ENCODE data around the gene AQP7. TPM values are rescaled to one million over a fixed set of nuclear protein-coding genes. Genes with fewer than 3 reads are reported as not detected.

The AQP7 gene
- total and polyA plus RNA-seq, 7 experiments from 2014 or later = 0.32 to 1.9 (median 0.87) TPM; not detected in 1

DNA sequence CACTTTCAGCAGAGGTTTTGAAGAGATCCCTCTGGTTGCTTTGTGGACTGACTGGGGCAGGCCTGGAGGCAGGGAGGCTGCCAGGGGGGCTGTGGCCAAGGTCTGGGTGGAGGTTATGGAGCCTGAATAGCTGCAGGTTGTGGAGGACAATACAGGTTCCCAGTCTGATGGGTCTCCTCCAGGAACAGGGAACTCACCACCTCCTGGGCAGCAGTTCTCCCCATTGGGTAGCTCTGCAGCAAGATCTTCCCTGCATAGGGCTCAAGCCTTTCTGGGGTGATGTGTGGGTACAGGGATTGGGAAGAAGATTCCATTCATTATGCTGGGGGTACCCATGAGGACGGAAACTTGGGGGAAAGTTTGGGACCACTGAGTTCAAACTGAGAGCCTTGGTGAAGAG lies 38.2 kb upstream of the AQP7 start:
- ATAC-seq (no peak), DNase-seq (no peak)
- Mint-ChIP-seq H3K27ac (peak overlapping the region in 6 of 9 donors; percentile 19 to 66 (median 50)), H3K9me3 (peaks cover 0 to 2% (median 0%) of the 10 kb centered on the region in 11 donors), H3K27me3 (no peaks in the 10 kb centered on the region), H3K36me3 (peaks cover 0 to 34% (median 6%) of the 10 kb centered on the region in 5 donors), H3K4me3 (no peak overlapping the region), H3K4me1 (peaks cover 12 to 71% (median 27%) of the 10 kb centered on the region in 7 donors)
- POLR2A ChIA-PET = interaction anchor here (1.7 kb wide), 1 partner anchor 12 kb away, joined by 10 read pairs; no protein-coding TSS in a partner anchor
- H3K4me3 ChIP-seq (ENCODE audit: low read length) = no peak overlapping the region
- no peak overlapping the region for H3K27ac ChIP-seq (ENCODE audit: low read depth, low read length)
- CTCF ChIA-PET = interaction anchor here (1.6 kb wide), 1 partner anchor 12 kb away, joined by 3 read pairs; no protein-coding TSS in a partner anchor
- intact Hi-C loops (cut with micrococcal nuclease) = no loop called here
- H3K9me3 ChIP-seq (ENCODE audit: control insufficient read depth in 2 of 3, low read length in 3 of 3) = no peaks in the 10 kb centered on the region
- no peaks in the 10 kb centered on the region for H3K27me3 ChIP-seq (ENCODE audit: control insufficient read depth in 2 of 2, insufficient read depth in 2 of 2, low read length in 2 of 2)
- H3K36me3 ChIP-seq (ENCODE audit: control insufficient read depth in 2 of 3, insufficient read depth in 3 of 3, low read length in 3 of 3) = peaks cover 0 to 39% (median 20%) of the 10 kb centered on the region in 3 experiments
- peaks cover 10 to 19% of the 10 kb centered on the region in 2 donors for H3K4me1 ChIP-seq (ENCODE audit: control insufficient read depth in 2 of 2, insufficient read depth in 2 of 2, low read length in 2 of 2)

DNA sequence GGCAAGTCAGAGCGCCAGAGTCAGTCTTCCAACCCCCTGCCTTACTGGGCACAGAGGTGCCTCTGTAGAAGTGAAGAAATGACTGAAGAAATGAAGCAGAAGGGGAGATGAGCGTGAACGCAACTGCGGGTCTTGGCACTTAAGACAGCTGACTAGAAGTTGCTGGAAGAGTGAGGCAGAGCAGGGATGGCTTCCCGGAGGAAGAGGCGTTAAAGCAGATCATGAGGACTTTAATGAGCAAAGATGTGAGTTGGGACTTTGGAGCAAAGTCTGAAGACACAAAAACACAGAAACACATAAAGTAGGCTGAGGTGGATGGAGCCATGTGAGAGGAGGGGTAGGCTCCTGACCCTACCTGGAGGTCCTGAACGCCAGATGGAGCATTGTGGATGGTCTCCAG lies 37.8 kb upstream of the AQP7 start:
- Mint-ChIP-seq H3K27me3 (no peaks in the 10 kb centered on the region), H3K27ac (peak overlapping the region in 6 of 9 donors; percentile 19 to 66 (median 45)), H3K4me1 (peaks cover 8 to 71% (median 23%) of the 10 kb centered on the region in 7 donors), H3K36me3 (peaks cover 0 to 34% (median 6%) of the 10 kb centered on the region in 5 donors), H3K4me3 (no peak overlapping the region), H3K9me3 (peaks cover 0 to 2% (median 0%) of the 10 kb centered on the region in 11 donors)
- Histone ChIP-seq H3K9me3 (ENCODE audit: control insufficient read depth in 2 of 3, low read length in 3 of 3) (no peaks in the 10 kb centered on the region), H3K27me3 (ENCODE audit: control insufficient read depth in 2 of 2, insufficient read depth in 2 of 2, low read length in 2 of 2) (no peaks in the 10 kb centered on the region), H3K4me1 (ENCODE audit: control insufficient read depth in 2 of 2, insufficient read depth in 2 of 2, low read length in 2 of 2) (peaks cover 6 to 15% of the 10 kb centered on the region in 2 donors), H3K36me3 (ENCODE audit: control insufficient read depth in 2 of 3, insufficient read depth in 3 of 3, low read length in 3 of 3) (peaks cover 0 to 39% (median 20%) of the 10 kb centered on the region in 3 experiments), H3K27ac (ENCODE audit: low read depth, low read length) (no peak overlapping the region), H3K4me3 (ENCODE audit: low read length) (no peak overlapping the region)
- ATAC-seq (no peak), DNase-seq (no peak)
- intact Hi-C loops (cut with micrococcal nuclease) = no loop called here
- POLR2A ChIA-PET = interaction anchor here (0.8 to 1.7 kb wide), 3 partner anchors 10 to 25 kb away, joined by 3 to 10 read pairs (median 5); no protein-coding TSS in a partner anchor
- CTCF ChIA-PET = interaction anchor here (1.6 kb wide), 1 partner anchor 13 kb away, joined by 3 read pairs; no protein-coding TSS in a partner anchor

DNA sequence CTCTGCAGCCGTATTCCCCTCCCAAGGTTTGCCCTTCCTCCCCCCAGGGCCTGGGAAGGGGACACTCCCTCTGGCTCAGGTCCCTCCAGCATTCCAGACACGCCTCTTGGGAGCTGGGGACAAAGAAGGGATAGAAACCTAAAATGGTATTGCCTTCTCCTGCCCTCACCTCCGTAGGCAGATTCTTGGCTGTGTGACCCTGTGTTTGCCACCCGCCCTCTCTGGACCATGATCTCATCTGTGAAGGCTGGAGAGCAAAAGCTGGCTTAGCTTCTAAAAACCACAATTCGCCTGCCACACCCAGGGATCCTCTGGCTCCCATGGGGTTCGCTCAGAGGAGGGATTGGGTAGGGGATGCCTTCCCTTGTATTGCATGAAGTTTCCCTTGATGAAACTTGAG lies 37.4 kb upstream of the AQP7 start:
- H3K9me3 Mint-ChIP-seq = no peaks in the 10 kb centered on the region
- H3K27ac Mint-ChIP-seq = peak overlapping the region in 4 of 9 donors; percentile 19 to 49 (median 35)
- no peak overlapping the region for H3K27ac ChIP-seq (ENCODE audit: low read depth, low read length)
- peaks cover 1 to 10% of the 10 kb centered on the region in 2 donors for H3K4me1 ChIP-seq (ENCODE audit: control insufficient read depth in 2 of 2, insufficient read depth in 2 of 2, low read length in 2 of 2)
- H3K4me1 Mint-ChIP-seq = peaks cover 4 to 70% (median 19%) of the 10 kb centered on the region in 7 donors
- ATAC-seq (no peak), DNase-seq (no peak)
- intact Hi-C loops (cut with micrococcal nuclease) = no loop called here
- POLR2A ChIA-PET = interaction anchor here (0.8 to 1.7 kb wide), 4 partner anchors 9 to 26 kb away, joined by 3 to 10 read pairs (median 4); no protein-coding TSS in a partner anchor
- H3K9me3 ChIP-seq (ENCODE audit: control insufficient read depth in 2 of 3, low read length in 3 of 3) = no peaks in the 10 kb centered on the region
- H3K27me3 ChIP-seq (ENCODE audit: control insufficient read depth in 2 of 2, insufficient read depth in 2 of 2, low read length in 2 of 2) = no peaks in the 10 kb centered on the region
- peaks cover 0 to 33% (median 6%) of the 10 kb centered on the region in 5 donors for H3K36me3 Mint-ChIP-seq
- CTCF ChIA-PET = interaction anchor here (1.6 kb wide), 1 partner anchor 13 kb away, joined by 3 read pairs; no protein-coding TSS in a partner anchor
- H3K4me3 ChIP-seq (ENCODE audit: low read length) = no peak overlapping the region
- no peaks in the 10 kb centered on the region for H3K27me3 Mint-ChIP-seq
- peaks cover 0 to 39% (median 20%) of the 10 kb centered on the region in 3 experiments for H3K36me3 ChIP-seq (ENCODE audit: control insufficient read depth in 2 of 3, insufficient read depth in 3 of 3, low read length in 3 of 3)
- H3K4me3 Mint-ChIP-seq = no peak overlapping the region

DNA sequence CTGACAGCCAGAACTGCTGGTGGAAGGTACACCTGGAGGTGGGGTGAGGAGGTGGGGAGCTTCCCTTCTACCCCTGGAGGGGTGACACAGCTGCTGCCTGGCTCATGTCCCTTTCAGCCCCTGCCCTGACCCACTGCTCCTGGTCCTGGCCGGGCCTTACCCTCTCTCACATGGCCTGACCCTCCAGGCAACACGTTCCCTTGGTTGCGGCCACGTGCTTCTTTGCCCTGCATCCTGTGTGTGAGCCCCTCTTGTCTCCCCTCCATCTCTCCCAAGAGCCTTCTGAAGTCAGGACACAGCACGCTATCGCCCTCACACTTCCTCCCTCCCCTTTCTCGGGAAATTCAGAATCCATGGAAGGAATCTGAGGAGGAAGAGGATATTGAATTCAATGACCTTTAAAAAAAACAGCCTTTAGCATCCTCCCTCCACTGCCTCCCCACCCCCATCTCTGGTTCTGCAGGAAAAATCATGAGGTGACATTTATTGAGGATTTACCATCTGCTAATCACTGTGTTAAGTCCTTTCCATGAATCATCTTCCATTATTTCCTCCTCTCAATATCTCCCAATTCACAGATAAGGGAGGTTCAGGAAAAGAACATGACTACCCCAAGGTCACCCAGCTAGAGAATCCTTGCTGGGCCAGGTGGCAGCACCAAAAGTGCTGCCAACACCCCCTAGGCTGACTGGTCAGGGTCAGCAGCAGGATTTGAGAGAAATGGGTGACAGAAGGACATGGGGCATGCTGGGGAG lies 36.7 kb upstream of the AQP7 start:
- ATAC-seq (no peak), DNase-seq (no peak)
- intact Hi-C loops (cut with micrococcal nuclease) = loop anchor here in 1 of 2 donors (1.0 kb wide), 1 partner anchor 7 kb away; no protein-coding TSS in a partner anchor
- H3K9me3 Mint-ChIP-seq = peaks cover 0 to 1% (median 0%) of the 10 kb centered on the region in 11 donors
- POLR2A ChIA-PET = interaction anchor here (0.8 to 1.7 kb wide), 6 partner anchors 9 to 27 kb away, joined by 3 to 10 read pairs (median 4); no protein-coding TSS in a partner anchor
- no peak overlapping the region for H3K27ac ChIP-seq (ENCODE audit: low read depth, low read length)
- H3K4me3 ChIP-seq (ENCODE audit: low read length) = no peak overlapping the region
- no peak overlapping the region for H3K4me3 Mint-ChIP-seq
- peak overlapping the region in 4 of 9 donors; percentile 11 to 23 (median 16) for H3K27ac Mint-ChIP-seq
- peaks cover 0 to 30% (median 6%) of the 10 kb centered on the region in 5 donors for H3K36me3 Mint-ChIP-seq
- peaks cover 0 to 38% (median 19%) of the 10 kb centered on the region in 3 experiments for H3K36me3 ChIP-seq (ENCODE audit: control insufficient read depth in 2 of 3, insufficient read depth in 3 of 3, low read length in 3 of 3)
- H3K9me3 ChIP-seq (ENCODE audit: control insufficient read depth in 2 of 3, low read length in 3 of 3) = no peaks in the 10 kb centered on the region
- no peaks in the 10 kb centered on the region for H3K27me3 Mint-ChIP-seq
- CTCF ChIA-PET = interaction anchor here (1.1 to 1.6 kb wide), 2 partner anchors 14 to 25 kb away, joined by 3 read pairs; no protein-coding TSS in a partner anchor
- H3K4me1 Mint-ChIP-seq = peaks cover 0 to 69% (median 15%) of the 10 kb centered on the region in 7 donors
- no peaks in the 10 kb centered on the region for H3K27me3 ChIP-seq (ENCODE audit: control insufficient read depth in 2 of 2, insufficient read depth in 2 of 2, low read length in 2 of 2)
- H3K4me1 ChIP-seq (ENCODE audit: control insufficient read depth in 2 of 2, insufficient read depth in 2 of 2, low read length in 2 of 2) = peaks cover 0 to 7% of the 10 kb centered on the region in 2 donors

DNA sequence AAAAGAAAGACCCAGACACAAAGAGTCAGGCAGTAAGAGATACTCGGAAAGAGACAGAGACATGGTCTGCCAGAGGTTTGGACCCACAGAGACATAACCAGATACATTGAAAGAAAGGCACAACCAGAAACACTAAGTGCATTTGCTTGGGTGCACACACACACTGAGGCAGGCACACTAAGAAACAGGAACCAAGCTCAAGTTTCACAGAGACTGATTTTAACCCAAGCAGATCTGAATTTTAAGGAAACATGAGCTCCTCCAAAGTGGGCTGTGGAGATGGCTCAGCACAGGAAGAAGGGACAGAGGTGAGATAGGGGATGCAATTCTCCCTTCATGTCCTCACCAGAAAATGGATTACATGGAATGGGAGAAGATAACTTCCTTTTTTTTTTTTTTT lies 35.5 kb upstream of the AQP7 start:
- peak overlapping the region in 1 of 10 donors; percentile 41 for H3K4me3 Mint-ChIP-seq
- Histone ChIP-seq H3K36me3 (ENCODE audit: control insufficient read depth in 2 of 3, insufficient read depth in 3 of 3, low read length in 3 of 3) (peaks cover 0 to 26% (median 11%) of the 10 kb centered on the region in 3 experiments), H3K27ac (ENCODE audit: low read depth, low read length) (no peak overlapping the region), H3K4me3 (ENCODE audit: low read length) (no peak overlapping the region), H3K4me1 (ENCODE audit: control insufficient read depth in 2 of 2, insufficient read depth in 2 of 2, low read length in 2 of 2) (no peaks in the 10 kb centered on the region), H3K9me3 (ENCODE audit: control insufficient read depth in 2 of 3, low read length in 3 of 3) (no peaks in the 10 kb centered on the region), H3K27me3 (ENCODE audit: control insufficient read depth in 2 of 2, insufficient read depth in 2 of 2, low read length in 2 of 2) (no peaks in the 10 kb centered on the region)
- H3K36me3 Mint-ChIP-seq = peaks cover 0 to 23% (median 6%) of the 10 kb centered on the region in 5 donors
- peaks cover 0 to 66% (median 11%) of the 10 kb centered on the region in 7 donors for H3K4me1 Mint-ChIP-seq
- intact Hi-C loops (cut with micrococcal nuclease) = loop anchor here in 1 of 2 donors (1.0 kb wide), 1 partner anchor 8 kb away; no protein-coding TSS in a partner anchor
- ChIA-PET POLR2A (interaction anchor here (0.6 to 1.4 kb wide), 4 partner anchors 10 to 414 kb away, joined by 3 to 4 read pairs (median 4); no protein-coding TSS in a partner anchor), CTCF (interaction anchor here (1.3 to 1.9 kb wide), 2 partner anchors 9 to 22 kb away, joined by 5 to 7 read pairs; partner anchors contain the start of gene AQP3)
- peaks cover 0 to 1% (median 0%) of the 10 kb centered on the region in 11 donors for H3K9me3 Mint-ChIP-seq
- no peak for DNase-seq
- H3K27ac Mint-ChIP-seq = peak overlapping the region; percentile 6 to 81 (median 70)
- no peak for ATAC-seq
- H3K27me3 Mint-ChIP-seq = no peaks in the 10 kb centered on the region

DNA sequence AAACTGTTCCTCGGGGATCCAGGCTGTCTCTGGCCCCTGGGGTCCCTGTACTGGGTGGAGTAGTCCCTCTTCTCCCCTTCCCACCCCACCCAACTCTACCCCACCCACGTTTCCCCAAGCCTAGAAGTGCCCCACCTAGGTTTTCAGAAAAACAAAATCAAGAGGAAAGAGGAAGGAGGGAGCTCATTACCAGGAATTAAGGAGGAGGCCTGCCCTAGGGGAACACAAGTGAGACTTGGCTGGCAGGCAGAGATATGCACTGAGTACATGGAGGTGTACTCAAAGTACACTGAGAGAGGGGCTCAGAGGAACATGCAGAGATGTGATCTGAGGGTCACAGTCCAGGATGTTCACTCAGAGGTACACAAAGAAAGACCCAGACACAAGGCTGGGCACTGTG lies 34.8 kb upstream of the AQP7 start:
- no peaks in the 10 kb centered on the region for H3K9me3 ChIP-seq (ENCODE audit: control insufficient read depth in 2 of 3, low read length in 3 of 3)
- H3K4me3 ChIP-seq (ENCODE audit: low read length) = no peak overlapping the region
- ChIA-PET POLR2A (interaction anchor here (0.6 to 1.2 kb wide), 2 partner anchors 15 to 19 kb away, joined by 3 read pairs; no protein-coding TSS in a partner anchor), CTCF (interaction anchor here (1.3 to 1.9 kb wide), 2 partner anchors 10 to 21 kb away, joined by 5 to 7 read pairs; partner anchors contain the start of gene AQP3)
- Mint-ChIP-seq H3K36me3 (peaks cover 0 to 19% (median 6%) of the 10 kb centered on the region in 5 donors), H3K4me1 (peaks cover 0 to 62% (median 10%) of the 10 kb centered on the region in 7 donors), H3K27ac (peak overlapping the region in 5 of 9 donors; percentile 38 to 89 (median 69)), H3K27me3 (no peaks in the 10 kb centered on the region), H3K4me3 (peak overlapping the region in 1 of 10 donors; percentile 49), H3K9me3 (peaks cover 0 to 1% (median 0%) of the 10 kb centered on the region in 11 donors)
- DNase-seq (no peak), ATAC-seq (no peak)
- H3K27me3 ChIP-seq (ENCODE audit: control insufficient read depth in 2 of 2, insufficient read depth in 2 of 2, low read length in 2 of 2) = no peaks in the 10 kb centered on the region
- no peak overlapping the region for H3K27ac ChIP-seq (ENCODE audit: low read depth, low read length)
- intact Hi-C loops (cut with micrococcal nuclease) = no loop called here
- no peaks in the 10 kb centered on the region for H3K4me1 ChIP-seq (ENCODE audit: control insufficient read depth in 2 of 2, insufficient read depth in 2 of 2, low read length in 2 of 2)
- H3K36me3 ChIP-seq (ENCODE audit: control insufficient read depth in 2 of 3, insufficient read depth in 3 of 3, low read length in 3 of 3) = peaks cover 0 to 19% (median 5%) of the 10 kb centered on the region in 3 experiments

Data from naive thymus-derived CD4-positive, alpha-beta T cell (primary cell).